NT2/D1 (cell line): ENCODE results near the gene TRIM39.

Source experiments
- SUZ12 ChIP-seq: IDR thresholded peaks from 2 replicates; pipeline ENCODE4 v1.6.1; 2011; ENCODE audit not compliant: insufficient read length, insufficient read depth; ENCODE audit errors: extremely low read depth
- ZNF274 ChIP-seq: IDR thresholded peaks from 2 replicates; pipeline ENCODE4 v1.6.1; 2011; ENCODE audit warnings: mild to moderate bottlenecking, low read depth, low read length

DNA sequence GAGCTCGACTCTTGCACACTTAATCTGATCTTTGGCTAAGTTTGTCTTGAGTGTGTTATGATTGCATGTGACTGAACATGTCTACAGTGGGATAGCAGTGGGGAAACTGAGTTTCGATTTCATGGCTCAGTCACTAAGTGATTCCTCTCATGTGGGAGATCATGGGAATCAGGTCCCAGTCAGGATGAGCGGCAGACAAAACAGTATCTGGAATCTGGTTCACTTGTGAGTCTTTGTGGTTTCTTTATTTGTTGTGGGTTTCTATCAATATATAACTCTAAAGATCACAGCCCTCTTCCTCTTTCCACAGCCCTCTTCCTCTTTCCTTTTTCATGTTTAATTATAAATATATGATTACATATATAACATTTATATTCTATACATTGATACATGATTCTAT lies 22.2 kb downstream of the TRIM39 start:
- TF ChIP-seq SUZ12 (no peak), ZNF274 (no peak)
